GM21360 (cell line): ENCODE measurements around the gene BRD1.

ENCODE experiments used
- ATAC-seq: cut with Tn5 transposase; IDR thresholded peaks from one replicate; pipeline ENCODE4 v1.9.1; 2021; ENCODE audit warnings: mild to moderate bottlenecking, moderate library complexity; ENCODE audit not compliant: unreplicated experiment

Gene BRD1

GRCh38 chr22:49754696-49755630 is 72.7 kb downstream of the BRD1 start:
- ATAC-seq: no peak

- ATAC-seq: no peak
Observed at GRCh38 chr22:49753961-49754695, 73.5 kb downstream of the BRD1 start.

GRCh38 chr22:49753276-49753890 is 74.3 kb downstream of the BRD1 start:
- ATAC-seq: no peak

- ATAC-seq: no peak
Observed at GRCh38 chr22:49752598-49753091, 75.0 kb downstream of the BRD1 start.

- ATAC-seq: no peak
Observed at GRCh38 chr22:49751966-49752597, 75.6 kb downstream of the BRD1 start.

- ATAC-seq: no peak
Observed at GRCh38 chr22:49751318-49751965, 76.2 kb downstream of the BRD1 start.

- no peak for ATAC-seq
Observed at GRCh38 chr22:49749885-49750510, 77.7 kb downstream of the BRD1 start.

GRCh38 chr22:49749227-49749626 is 78.4 kb downstream of the BRD1 start:
- no peak for ATAC-seq

- ATAC-seq: no peak
Observed at GRCh38 chr22:49748514-49748913, 79.2 kb downstream of the BRD1 start.

- ATAC-seq: no peak
Observed at GRCh38 chr22:49747716-49748115, 80.0 kb downstream of the BRD1 start.

- ATAC-seq: no peak
Observed at GRCh38 chr22:49747130-49747529, 80.5 kb downstream of the BRD1 start.

- no peak for ATAC-seq
Observed at GRCh38 chr22:49746065-49746464, 81.6 kb downstream of the BRD1 start.

- no peak for ATAC-seq
Observed at GRCh38 chr22:49740242-49740641, 87.4 kb downstream of the BRD1 start.

GRCh38 chr22:49739138-49739537 is 88.5 kb downstream of the BRD1 start:
- no peak for ATAC-seq

- no peak for ATAC-seq
Observed at GRCh38 chr22:49738566-49738965, 89.1 kb downstream of the BRD1 start.

- no peak for ATAC-seq
Observed at GRCh38 chr22:49738006-49738405, 89.7 kb downstream of the BRD1 start.

- ATAC-seq: no peak
Observed at GRCh38 chr22:49737101-49737551, 90.5 kb downstream of the BRD1 start.

GRCh38 chr22:49736538-49736937 is 91.1 kb downstream of the BRD1 start:
- ATAC-seq: no peak

- ATAC-seq: no peak
Observed at GRCh38 chr22:49735901-49736421, 91.7 kb downstream of the BRD1 start.
